HCT116 (cell line): ENCODE results near the gene MTO1. TPM values are rescaled to one million over a fixed set of nuclear protein-coding genes. Genes with fewer than 3 reads are reported as not detected.

Source experiments
- CBX3 ChIP-seq: IDR thresholded peaks from 2 replicates; pipeline ENCODE4 v1.6.1; 2012; ENCODE audit warnings: low read depth
- EGR1 ChIP-seq: IDR thresholded peaks from 2 replicates; pipeline ENCODE4 v1.6.1; 2012; ENCODE audit warnings: low read depth
- JUND ChIP-seq: IDR thresholded peaks from 2 replicates; pipeline ENCODE4 v1.6.1; 2012
- SIN3A ChIP-seq: IDR thresholded peaks from 2 replicates; pipeline ENCODE4 v1.6.1; 2012; ENCODE audit warnings: low read depth
- TCF7L2 ChIP-seq: IDR thresholded peaks from 2 replicates; pipeline ENCODE4 v1.7.0; 2011; ENCODE audit warnings: borderline replicate concordance, inconsistent platforms; ENCODE audit not compliant: insufficient read depth, insufficient read length; ENCODE audit errors: extremely low read depth
- total RNA-seq: library from RNA; stranded (reverse); gene quantifications from one replicate; pipeline ENCODE4 v1.2.1, GENCODE V29; 2021; ENCODE audit not compliant: unreplicated experiment
- TF ChIP-seq, protein P1 (sequence below), 3 experiments: fragments of 200-600 bp in 1 of 3; sonication (generic) in 1 of 3; IDR thresholded peaks in 2 of 3; conservative IDR thresholded peaks in 1 of 3; 2 replicates each; pipeline ENCODE4 v1.5.1; 2012 to 2017; ENCODE audit warnings: low read depth in 2 of 3, low read length in 2 of 3, antibody characterized with exemption in 1 of 3, borderline replicate concordance in 1 of 3, control low read depth in 1 of 3, mild to moderate bottlenecking in 1 of 3, mixed read lengths in 1 of 3, mixed run types in 1 of 3, moderate library complexity in 1 of 3; ENCODE audit not compliant: insufficient read depth in 1 of 3

MTO1 gene
- total RNA-seq, 1 experiment from 2014 or later: 40.1 TPM

DNA sequence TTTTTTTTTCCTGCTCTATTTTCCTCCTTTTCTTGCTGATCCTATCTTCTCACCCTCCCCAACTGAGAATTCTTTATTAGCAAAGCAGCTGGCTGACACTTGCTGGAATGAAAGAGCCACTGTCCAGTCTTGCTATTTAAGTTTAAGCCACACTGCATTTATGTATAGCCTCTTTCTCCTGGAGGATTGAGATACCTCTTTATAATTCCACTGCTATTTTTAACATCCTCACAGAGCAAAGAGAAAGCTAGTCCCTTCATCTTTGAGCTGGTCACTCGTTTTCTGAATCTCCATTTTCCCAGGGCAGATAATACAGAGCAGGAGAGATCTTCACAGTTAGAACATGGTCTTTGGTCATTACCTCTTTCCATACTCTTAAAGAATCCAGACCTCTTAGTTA, 95.3 kb downstream of the MTO1 start (continued):
- TF ChIP-seq, protein P1, sequence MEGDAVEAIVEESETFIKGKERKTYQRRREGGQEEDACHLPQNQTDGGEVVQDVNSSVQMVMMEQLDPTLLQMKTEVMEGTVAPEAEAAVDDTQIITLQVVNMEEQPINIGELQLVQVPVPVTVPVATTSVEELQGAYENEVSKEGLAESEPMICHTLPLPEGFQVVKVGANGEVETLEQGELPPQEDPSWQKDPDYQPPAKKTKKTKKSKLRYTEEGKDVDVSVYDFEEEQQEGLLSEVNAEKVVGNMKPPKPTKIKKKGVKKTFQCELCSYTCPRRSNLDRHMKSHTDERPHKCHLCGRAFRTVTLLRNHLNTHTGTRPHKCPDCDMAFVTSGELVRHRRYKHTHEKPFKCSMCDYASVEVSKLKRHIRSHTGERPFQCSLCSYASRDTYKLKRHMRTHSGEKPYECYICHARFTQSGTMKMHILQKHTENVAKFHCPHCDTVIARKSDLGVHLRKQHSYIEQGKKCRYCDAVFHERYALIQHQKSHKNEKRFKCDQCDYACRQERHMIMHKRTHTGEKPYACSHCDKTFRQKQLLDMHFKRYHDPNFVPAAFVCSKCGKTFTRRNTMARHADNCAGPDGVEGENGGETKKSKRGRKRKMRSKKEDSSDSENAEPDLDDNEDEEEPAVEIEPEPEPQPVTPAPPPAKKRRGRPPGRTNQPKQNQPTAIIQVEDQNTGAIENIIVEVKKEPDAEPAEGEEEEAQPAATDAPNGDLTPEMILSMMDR (IDR thresholded peaks at IDR 0.05 in 2 of 3, conservative IDR thresholded peaks at IDR 0.05 in 1 of 3; ENCODE audit: borderline replicate concordance in 1 of 3, insufficient read depth in 1 of 3, low read depth in 2 of 3, low read length in 2 of 3): no peak
- TF ChIP-seq EGR1: no peak
- no peak for TF ChIP-seq SIN3A
- TF ChIP-seq JUND: no peak
- no peak for TF ChIP-seq TCF7L2
- TF ChIP-seq CBX3: no peak

Other genes with a start within 250 kb of the MTO1 start
- gene KHDC1L, start 236.2 kb upstream of the MTO1 start, total RNA-seq: 5.4 TPM
- 9.1 TPM for gene KHDC1, start 198.5 kb upstream of the MTO1 start, total RNA-seq
- not detected for gene DPPA5, start 107.5 kb upstream of the MTO1 start, total RNA-seq
- gene KHDC3L, start 99.1 kb upstream of the MTO1 start, total RNA-seq: not detected
- not detected for gene OOEP, start 91.8 kb upstream of the MTO1 start, total RNA-seq
- not detected for gene DDX43, start 66.9 kb upstream of the MTO1 start, total RNA-seq
- gene CGAS, start 9.4 kb upstream of the MTO1 start, total RNA-seq: 0.27 TPM
- gene EEF1A1, start 59.3 kb downstream of the MTO1 start, total RNA-seq: 12,560 TPM
- gene SLC17A5, start 192.3 kb downstream of the MTO1 start, total RNA-seq: 17.0 TPM
- gene CD109, start 234.5 kb downstream of the MTO1 start, total RNA-seq: 42.1 TPM